Subcutaneous abdominal adipose tissue (tissue), 5 donors: ENCODE results near the gene SNX6.
"Not testable (repeated sequence)": the region's sequence is repeated elsewhere in the genome, so short reads cannot be mapped to it uniquely, and the experiment has no call there.

Experiments
- H3K27ac ChIP-seq: one replicate; pipeline ENCODE4 v1.7.0; 2013; ENCODE audit warnings: low read depth, mild to moderate bottlenecking, inconsistent platforms, low read length, moderate library complexity
- H3K27me3 ChIP-seq, 5 donors: one replicate each; pipeline ENCODE4 v1.7.0; 2013; ENCODE audit warnings: low read length in 5 of 5, inconsistent platforms in 1 of 5; ENCODE audit not compliant: control insufficient read depth in 5 of 5, insufficient read depth in 4 of 5
- H3K36me3 ChIP-seq, 5 donors: one replicate each; pipeline ENCODE4 v1.7.0; 2013; ENCODE audit warnings: low read length in 5 of 5; ENCODE audit not compliant: control insufficient read depth in 5 of 5, insufficient read depth in 5 of 5
- H3K4me1 ChIP-seq, 5 donors: one replicate each; pipeline ENCODE4 v1.7.0; 2013; ENCODE audit warnings: low read length in 5 of 5, mild to moderate bottlenecking in 3 of 5, moderate library complexity in 1 of 5; ENCODE audit not compliant: control insufficient read depth in 5 of 5, insufficient read depth in 5 of 5
- H3K4me3 ChIP-seq, 5 donors: one replicate each; pipeline ENCODE4 v1.7.0; 2013; ENCODE audit warnings: low read length in 5 of 5, low read depth in 1 of 5
- H3K9ac ChIP-seq, 5 donors: one replicate each; pipeline ENCODE4 v1.7.0; 2013; ENCODE audit warnings: low read length in 5 of 5, mild to moderate bottlenecking in 4 of 5, moderate library complexity in 3 of 5
- H3K9me3 ChIP-seq, 5 donors: one replicate each; pipeline ENCODE4 v1.7.0; 2013; ENCODE audit warnings: low read length in 5 of 5; ENCODE audit not compliant: control insufficient read depth in 5 of 5
- donor health status: healthy.
- donor health status: healthy.
- donor health status: healthy.
- donor health status: healthy.
- donor health status: healthy.

The SNX6 gene

GRCh38 chr14:34554540-34555250, 75.3 kb downstream of the SNX6 start:
- no peak overlapping the region for H3K4me3 ChIP-seq
- H3K27me3 ChIP-seq = no peaks in the 10 kb centered on the region
- H3K4me1 ChIP-seq = peaks cover 0 to 6% (median 0%) of the 10 kb centered on the region in 5 donors
- H3K36me3 ChIP-seq = no peaks in the 10 kb centered on the region
- H3K27ac ChIP-seq = peak overlapping the region; percentile 32
- no peak overlapping the region for H3K9ac ChIP-seq
- no peaks in the 10 kb centered on the region for H3K9me3 ChIP-seq

- H3K4me1 ChIP-seq, H3K9ac ChIP-seq, H3K27ac ChIP-seq, H3K27me3 ChIP-seq, H3K9me3 ChIP-seq, H3K4me3 ChIP-seq, H3K36me3 ChIP-seq: not testable (repeated sequence)
Observed at GRCh38 chr14:34549276-34549966, 80.5 kb downstream of the SNX6 start.

- Histone ChIP-seq H3K4me3 (no peak overlapping the region), H3K27me3 (no peaks in the 10 kb centered on the region), H3K9me3 (no peaks in the 10 kb centered on the region), H3K9ac (no peak overlapping the region), H3K36me3 (no peaks in the 10 kb centered on the region), H3K27ac (peak overlapping the region; percentile 16), H3K4me1 (no peaks in the 10 kb centered on the region)
Observed at GRCh38 chr14:34548472-34548981, 81.4 kb downstream of the SNX6 start.

GRCh38 chr14:34547136-34547520, 82.8 kb downstream of the SNX6 start:
- not testable (repeated sequence) for H3K27me3 ChIP-seq, H3K36me3 ChIP-seq, H3K27ac ChIP-seq, H3K4me3 ChIP-seq, H3K4me1 ChIP-seq, H3K9ac ChIP-seq, H3K9me3 ChIP-seq

- not testable (repeated sequence) for H3K9ac ChIP-seq, H3K27me3 ChIP-seq, H3K4me1 ChIP-seq, H3K9me3 ChIP-seq, H3K4me3 ChIP-seq, H3K36me3 ChIP-seq, H3K27ac ChIP-seq
Observed at GRCh38 chr14:34546272-34547135, 83.4 kb downstream of the SNX6 start.

- Histone ChIP-seq H3K27ac (peak overlapping the region; percentile 92), H3K4me1 (peaks cover 0 to 25% (median 20%) of the 10 kb centered on the region in 5 donors), H3K4me3 (peak overlapping the region; percentile 71 to 99 (median 96))
- not testable (repeated sequence) for H3K9ac ChIP-seq, H3K9me3 ChIP-seq, H3K36me3 ChIP-seq, H3K27me3 ChIP-seq
Observed at GRCh38 chr14:34540181-34541059, 89.5 kb downstream of the SNX6 start.

GRCh38 chr14:34539407-34540180, 90.4 kb downstream of the SNX6 start, which contains the start of gene EAPP:
EAPP (minus strand) TSS chr14:34539701; CDS start chr14:34539628, 73 bp downstream.
- H3K27ac ChIP-seq = peak within 1 kb of the TSS; percentile 92

GRCh38 chr14:34538871-34539406, 91.0 kb downstream of the SNX6 start:
- Histone ChIP-seq H3K27ac (peak overlapping the region; percentile 92), H3K4me1 (peaks cover 0 to 25% (median 20%) of the 10 kb centered on the region in 5 donors)

More at GRCh38 chr14:34539407-34540180, 90.4 kb downstream of the SNX6 start, which contains the start of gene EAPP:
- Histone ChIP-seq H3K36me3 (peaks cover 4 to 10% (median 9%) of the 10 kb centered on the region in 5 donors), H3K27me3 (no peaks in the 10 kb centered on the region), H3K9ac (peak within 1 kb of the TSS; percentile 73 to 99 (median 85)), H3K9me3 (no peaks in the 10 kb centered on the region), H3K4me3 (peak within 1 kb of the TSS; percentile 84 to 99 (median 96)), H3K4me1 (peaks cover 0 to 25% (median 20%) of the 10 kb centered on the region in 5 donors)

More at GRCh38 chr14:34538871-34539406, 91.0 kb downstream of the SNX6 start:
- Histone ChIP-seq H3K27me3 (no peaks in the 10 kb centered on the region), H3K36me3 (peaks cover 4 to 16% (median 9%) of the 10 kb centered on the region in 5 donors), H3K9ac (peak overlapping the region; percentile 73 to 99 (median 85)), H3K9me3 (no peaks in the 10 kb centered on the region), H3K4me3 (peak overlapping the region; percentile 84 to 99 (median 96))
